GM18868 (cell line): Measurements from ENCODE around the gene TEX29.

ENCODE experiments used
- ATAC-seq: cut with Tn5 transposase; IDR thresholded peaks from one replicate; pipeline ENCODE4 v1.9.1; 2021; ENCODE audit warnings: mild to moderate bottlenecking, moderate library complexity; ENCODE audit not compliant: unreplicated experiment

TEX29 gene

GRCh38 chr13:111389621-111390521 lies 69.4 kb downstream of the TEX29 start:
- no peak for ATAC-seq

- no peak for ATAC-seq
Observed at GRCh38 chr13:111390522-111391270, 70.3 kb downstream of the TEX29 start.

- ATAC-seq = no peak
Observed at GRCh38 chr13:111392486-111392885, 72.0 kb downstream of the TEX29 start.

- ATAC-seq = no peak
Observed at GRCh38 chr13:111393221-111393790, 72.9 kb downstream of the TEX29 start.
